Tibial nerve (tissue), 3 donors: ENCODE measurements around the gene CADPS2.
"Not testable (repeated sequence)": the region's sequence is repeated elsewhere in the genome, so short reads cannot be mapped to it uniquely, and the experiment has no call there.

ENCODE experiments used
- POLR2A ChIP-seq, 2 donors: fragments of 450-650 bp; IDR thresholded peaks; one replicate each; pipeline ENCODE4 v1.6.1; 2017; ENCODE audit warnings: antibody characterized with exemption in 2 of 2, mild to moderate bottlenecking in 2 of 2, moderate library complexity in 2 of 2
- TF ChIP-seq, protein P1 (sequence below), 5 experiments: fragments of 200-600 bp in 3 of 5; fragments of 450-650 bp in 2 of 5; sonication (generic) in 3 of 5; IDR thresholded peaks; one replicate each; pipeline ENCODE4 v1.5.1; 2016 to 2019; ENCODE audit warnings: antibody characterized with exemption in 5 of 5, mild to moderate bottlenecking in 3 of 5, moderate library complexity in 2 of 5

DNA sequence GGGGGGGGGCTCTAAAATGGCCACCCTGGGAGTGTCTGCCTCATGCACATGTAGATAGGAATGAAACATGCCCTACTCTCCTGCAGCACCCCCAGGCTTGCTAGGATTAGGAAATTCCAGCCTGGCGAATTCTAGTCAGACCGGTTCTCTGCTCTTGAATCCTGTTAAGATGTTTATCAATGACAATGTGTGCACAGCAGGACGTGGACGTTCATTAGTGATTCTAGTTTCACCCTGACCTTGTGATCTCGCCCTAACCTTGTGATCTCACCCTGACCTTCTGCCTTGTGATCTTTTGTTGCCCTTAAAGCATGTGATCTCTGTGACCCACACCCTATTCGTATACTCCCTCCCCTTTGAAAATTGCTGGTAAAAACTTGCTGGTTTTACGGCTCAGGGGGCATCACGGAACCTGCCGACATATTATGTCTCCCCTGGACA, 207.0 kb downstream of the CADPS2 start:
- not testable (repeated sequence) for TF ChIP-seq POLR2A (IDR thresholded peaks at IDR 0.05)
- TF ChIP-seq, protein P1, sequence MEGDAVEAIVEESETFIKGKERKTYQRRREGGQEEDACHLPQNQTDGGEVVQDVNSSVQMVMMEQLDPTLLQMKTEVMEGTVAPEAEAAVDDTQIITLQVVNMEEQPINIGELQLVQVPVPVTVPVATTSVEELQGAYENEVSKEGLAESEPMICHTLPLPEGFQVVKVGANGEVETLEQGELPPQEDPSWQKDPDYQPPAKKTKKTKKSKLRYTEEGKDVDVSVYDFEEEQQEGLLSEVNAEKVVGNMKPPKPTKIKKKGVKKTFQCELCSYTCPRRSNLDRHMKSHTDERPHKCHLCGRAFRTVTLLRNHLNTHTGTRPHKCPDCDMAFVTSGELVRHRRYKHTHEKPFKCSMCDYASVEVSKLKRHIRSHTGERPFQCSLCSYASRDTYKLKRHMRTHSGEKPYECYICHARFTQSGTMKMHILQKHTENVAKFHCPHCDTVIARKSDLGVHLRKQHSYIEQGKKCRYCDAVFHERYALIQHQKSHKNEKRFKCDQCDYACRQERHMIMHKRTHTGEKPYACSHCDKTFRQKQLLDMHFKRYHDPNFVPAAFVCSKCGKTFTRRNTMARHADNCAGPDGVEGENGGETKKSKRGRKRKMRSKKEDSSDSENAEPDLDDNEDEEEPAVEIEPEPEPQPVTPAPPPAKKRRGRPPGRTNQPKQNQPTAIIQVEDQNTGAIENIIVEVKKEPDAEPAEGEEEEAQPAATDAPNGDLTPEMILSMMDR (IDR thresholded peaks at IDR 0.05), result not testable (repeated sequence)
